MM.1S (cell line): Measurements from ENCODE around the gene TNPO3.

Source experiments
- EZH2 ChIP-seq: fragments of 300-600 bp; sonication (generic); optimal IDR thresholded peaks from 2 replicates; pipeline ENCODE3; 2017; ENCODE audit warnings: low read depth, mild to moderate bottlenecking, antibody characterized with exemption, low read length, mixed read lengths
- EZH2phosphoT487 ChIP-seq: fragments of 300-600 bp; sonication (generic); IDR thresholded peaks from 2 replicates; pipeline ENCODE4 v1.6.1; 2018; ENCODE audit warnings: antibody characterized with exemption, low read length
- TF ChIP-seq, protein P1 (sequence below): fragments of 300-600 bp; sonication (generic); IDR thresholded peaks from 2 replicates; pipeline ENCODE4 v1.5.1; 2016; ENCODE audit warnings: antibody characterized with exemption, low read length, mixed read lengths

DNA sequence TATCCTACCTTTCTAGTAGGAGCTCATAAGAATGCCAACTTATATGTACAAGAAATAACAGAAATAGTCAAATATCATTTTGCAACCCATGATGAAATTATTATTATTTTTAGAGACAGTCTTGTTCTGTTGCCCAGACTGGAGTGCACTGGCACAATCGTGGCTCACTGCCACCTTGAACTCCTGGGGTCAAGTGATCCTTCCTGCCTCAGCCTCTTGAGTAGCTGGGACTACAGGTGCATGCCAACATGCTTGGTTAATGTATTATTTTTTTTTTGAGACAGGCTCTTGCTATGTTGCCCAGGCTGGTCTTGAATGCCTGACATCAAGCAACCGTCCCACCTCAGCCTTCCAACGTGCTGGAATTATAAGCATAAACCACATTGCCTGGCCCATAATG is 44.8 kb downstream of the TNPO3 start:
- TF ChIP-seq, protein P1, sequence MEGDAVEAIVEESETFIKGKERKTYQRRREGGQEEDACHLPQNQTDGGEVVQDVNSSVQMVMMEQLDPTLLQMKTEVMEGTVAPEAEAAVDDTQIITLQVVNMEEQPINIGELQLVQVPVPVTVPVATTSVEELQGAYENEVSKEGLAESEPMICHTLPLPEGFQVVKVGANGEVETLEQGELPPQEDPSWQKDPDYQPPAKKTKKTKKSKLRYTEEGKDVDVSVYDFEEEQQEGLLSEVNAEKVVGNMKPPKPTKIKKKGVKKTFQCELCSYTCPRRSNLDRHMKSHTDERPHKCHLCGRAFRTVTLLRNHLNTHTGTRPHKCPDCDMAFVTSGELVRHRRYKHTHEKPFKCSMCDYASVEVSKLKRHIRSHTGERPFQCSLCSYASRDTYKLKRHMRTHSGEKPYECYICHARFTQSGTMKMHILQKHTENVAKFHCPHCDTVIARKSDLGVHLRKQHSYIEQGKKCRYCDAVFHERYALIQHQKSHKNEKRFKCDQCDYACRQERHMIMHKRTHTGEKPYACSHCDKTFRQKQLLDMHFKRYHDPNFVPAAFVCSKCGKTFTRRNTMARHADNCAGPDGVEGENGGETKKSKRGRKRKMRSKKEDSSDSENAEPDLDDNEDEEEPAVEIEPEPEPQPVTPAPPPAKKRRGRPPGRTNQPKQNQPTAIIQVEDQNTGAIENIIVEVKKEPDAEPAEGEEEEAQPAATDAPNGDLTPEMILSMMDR, result no peak
- TF ChIP-seq EZH2, result no peak
- TF ChIP-seq EZH2phosphoT487, result no peak
